Measurements from ENCODE around the gene ZSCAN20. TPM values are rescaled to one million over a fixed set of nuclear protein-coding genes. Genes with fewer than 3 reads are reported as not detected.

ZSCAN20 gene
- total RNA-seq, 1 experiment from 2014 or later, result 3.9 TPM

DNA sequence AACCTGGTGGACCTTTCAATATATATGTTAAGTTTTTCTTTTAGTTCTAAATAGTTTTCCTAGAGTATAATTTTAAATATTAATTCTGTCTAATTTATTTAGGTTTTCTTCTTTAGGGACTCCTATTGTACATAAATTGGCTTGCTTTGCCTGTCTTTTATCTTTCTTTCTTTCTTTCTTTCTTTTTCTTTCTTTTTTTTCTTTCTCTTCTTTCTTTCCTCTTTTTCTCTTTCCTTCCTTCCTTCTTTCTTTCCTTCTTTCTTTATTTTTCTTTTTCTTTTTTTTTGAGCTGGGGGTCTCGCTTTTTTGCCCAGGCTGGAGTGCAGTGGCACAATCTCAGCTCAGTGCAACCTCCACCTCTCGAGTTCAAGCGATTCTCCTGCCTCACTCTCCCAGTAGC is 35.2 kb downstream of the ZSCAN20 start:
- Histone ChIP-seq H2AK5ac (ENCODE audit: insufficient read length, low read length) (no peak overlapping the region), H3K18ac (ENCODE audit: insufficient read length, low read depth, low read length) (no peak overlapping the region), H2AFZ (ENCODE audit: low read length) (no peak overlapping the region), H2BK12ac (ENCODE audit: insufficient read length, low read depth, low read length) (no peak overlapping the region), H2BK120ac (ENCODE audit: low read depth, low read length, poor library complexity, severe bottlenecking) (no peak overlapping the region), H3K27ac (ENCODE audit: insufficient read length, low read depth, low read length) (no peak overlapping the region), H3K4ac (ENCODE audit: low read depth, low read length) (no peak overlapping the region), H3K79me2 (ENCODE audit: insufficient read depth, low read length) (no peaks in the 10 kb centered on the region), H3K9ac (ENCODE audit: extremely low read depth, insufficient read length, low read length) (no peak overlapping the region), H3K9me3 (ENCODE audit: control insufficient read depth, low read depth, low read length) (no peaks in the 10 kb centered on the region), H3K23me2 (ENCODE audit: insufficient read length, low read depth, low read length, poor library complexity, severe bottlenecking) (no peaks in the 10 kb centered on the region), H3T11ph (ENCODE audit: low read length) (no peak overlapping the region), H4K20me1 (ENCODE audit: control insufficient read depth, insufficient read depth, insufficient read length) (no peaks in the 10 kb centered on the region), H3K14ac (ENCODE audit: insufficient read depth, low read length) (no peak overlapping the region), H2BK20ac (ENCODE audit: low read depth, low read length, poor library complexity, severe bottlenecking) (no peak overlapping the region), H4K8ac (replicated peaks; ENCODE audit: insufficient read length, low read depth, low read length) (no peak overlapping the region), H3K23ac (ENCODE audit: insufficient read length, low read depth, low read length) (no peak overlapping the region), H3K27me3 (ENCODE audit: insufficient read depth, low read length) (no peaks in the 10 kb centered on the region), H3K4me1 (ENCODE audit: insufficient read depth, low read length) (no peaks in the 10 kb centered on the region), H3K4me2 (ENCODE audit: insufficient read depth, insufficient read length, low read length) (no peak overlapping the region), H2BK5ac (ENCODE audit: insufficient read length, low read length) (no peak overlapping the region), H3K56ac (ENCODE audit: insufficient read length, low read depth, low read length) (no peak overlapping the region), H2BK15ac (ENCODE audit: low read depth, low read length) (no peak overlapping the region), H4K91ac (ENCODE audit: insufficient read length, low read depth, low read length) (no peak overlapping the region), H4K5ac (ENCODE audit: insufficient read length, low read depth, low read length) (no peak overlapping the region), H3K79me1 (ENCODE audit: insufficient read depth, low read depth, low read length, poor library complexity, severe bottlenecking) (no peaks in the 10 kb centered on the region)
- TF ChIP-seq, protein P1, sequence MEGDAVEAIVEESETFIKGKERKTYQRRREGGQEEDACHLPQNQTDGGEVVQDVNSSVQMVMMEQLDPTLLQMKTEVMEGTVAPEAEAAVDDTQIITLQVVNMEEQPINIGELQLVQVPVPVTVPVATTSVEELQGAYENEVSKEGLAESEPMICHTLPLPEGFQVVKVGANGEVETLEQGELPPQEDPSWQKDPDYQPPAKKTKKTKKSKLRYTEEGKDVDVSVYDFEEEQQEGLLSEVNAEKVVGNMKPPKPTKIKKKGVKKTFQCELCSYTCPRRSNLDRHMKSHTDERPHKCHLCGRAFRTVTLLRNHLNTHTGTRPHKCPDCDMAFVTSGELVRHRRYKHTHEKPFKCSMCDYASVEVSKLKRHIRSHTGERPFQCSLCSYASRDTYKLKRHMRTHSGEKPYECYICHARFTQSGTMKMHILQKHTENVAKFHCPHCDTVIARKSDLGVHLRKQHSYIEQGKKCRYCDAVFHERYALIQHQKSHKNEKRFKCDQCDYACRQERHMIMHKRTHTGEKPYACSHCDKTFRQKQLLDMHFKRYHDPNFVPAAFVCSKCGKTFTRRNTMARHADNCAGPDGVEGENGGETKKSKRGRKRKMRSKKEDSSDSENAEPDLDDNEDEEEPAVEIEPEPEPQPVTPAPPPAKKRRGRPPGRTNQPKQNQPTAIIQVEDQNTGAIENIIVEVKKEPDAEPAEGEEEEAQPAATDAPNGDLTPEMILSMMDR (conservative IDR thresholded peaks at IDR 0.05), result no peak
- no peak overlapping the region for H3K4me3 Mint-ChIP-seq
- H3K27ac Mint-ChIP-seq, result no peak overlapping the region
- no peak for DNase-seq
- peaks cover 15 to 18% of the 10 kb centered on the region in 2 experiments; a peak in 4 of 5 replicates for H3K9me3 Mint-ChIP-seq
- no CpG with 5 or more reads among the region's 3 CpGs for WGBS (ENCODE audit: extremely low coverage, insufficient read length, low lambda C conversion rate)
- H3K27me3 Mint-ChIP-seq (ENCODE audit: low read depth), result peaks cover under 1% of the 10 kb centered on the region; the same call in 1 of the 2 replicates
- peaks cover 0 to 6% (median 3%) of the 10 kb centered on the region in 3 experiments; a peak in 4 of 7 replicates for H3K36me3 Mint-ChIP-seq (ENCODE audit: insufficient read depth in 1 of 3, low read depth in 3 of 3)
- peaks cover 3 to 4% of the 10 kb centered on the region in 2 experiments for H3K4me1 Mint-ChIP-seq
